T-helper 9 cell (primary cell): ENCODE data around the gene CDC42BPB.

Experiments
- DNase-seq: peaks from one replicate; pipeline ENCODE4 v3.0.0-alpha.2; 2020

CDC42BPB gene

GRCh38 chr14:102957222-102957621, 100.1 kb downstream of the CDC42BPB start:
- no peak for DNase-seq

GRCh38 chr14:102955636-102956408, 101.5 kb downstream of the CDC42BPB start:
- no peak for DNase-seq

DNA sequence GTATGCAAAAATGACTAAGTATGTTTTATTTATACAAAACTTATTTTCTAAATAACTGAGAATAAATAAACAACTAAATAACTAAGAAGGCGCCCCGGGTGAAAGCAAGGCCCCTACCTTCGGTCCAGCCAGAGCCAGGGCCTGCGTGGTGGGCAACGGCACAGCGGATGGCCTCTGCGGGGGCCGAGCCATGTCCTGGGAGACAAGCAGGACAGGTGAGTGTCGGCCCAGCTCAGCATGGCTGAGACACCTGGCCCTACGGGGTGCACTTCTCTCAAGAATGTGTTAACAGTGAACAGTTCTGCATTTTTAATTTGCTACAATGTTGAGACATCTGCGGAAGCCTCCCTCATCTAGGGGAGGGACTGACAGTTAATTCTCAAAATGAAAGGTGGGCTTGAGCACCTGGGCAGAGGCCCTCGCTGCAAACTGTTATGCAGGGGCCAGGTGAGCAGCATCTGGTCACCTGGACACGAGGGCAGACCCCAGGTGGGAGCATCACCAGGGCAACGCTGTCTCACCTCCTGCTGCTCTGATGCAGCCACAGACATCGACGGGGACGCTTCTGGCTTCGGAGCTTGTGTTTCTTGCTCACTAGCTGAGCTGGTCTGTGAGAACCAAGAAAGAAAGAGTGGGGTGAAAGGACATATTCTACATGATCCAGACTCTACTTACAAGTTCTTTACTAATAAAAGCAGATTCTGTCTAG, 103.1 kb downstream of the CDC42BPB start:
- no peak for DNase-seq

- DNase-seq: no peak
Measured at GRCh38 chr14:102953100-102953499, 104.2 kb downstream of the CDC42BPB start.

GRCh38 chr14:102952276-102952675, 105.1 kb downstream of the CDC42BPB start:
- no peak for DNase-seq

GRCh38 chr14:102951799-102952198, 105.5 kb downstream of the CDC42BPB start:
- DNase-seq: no peak

- no peak for DNase-seq
Measured at GRCh38 chr14:102951034-102951433, 106.3 kb downstream of the CDC42BPB start.

- no peak for DNase-seq
Measured at GRCh38 chr14:102949801-102950451, 107.4 kb downstream of the CDC42BPB start.

DNA sequence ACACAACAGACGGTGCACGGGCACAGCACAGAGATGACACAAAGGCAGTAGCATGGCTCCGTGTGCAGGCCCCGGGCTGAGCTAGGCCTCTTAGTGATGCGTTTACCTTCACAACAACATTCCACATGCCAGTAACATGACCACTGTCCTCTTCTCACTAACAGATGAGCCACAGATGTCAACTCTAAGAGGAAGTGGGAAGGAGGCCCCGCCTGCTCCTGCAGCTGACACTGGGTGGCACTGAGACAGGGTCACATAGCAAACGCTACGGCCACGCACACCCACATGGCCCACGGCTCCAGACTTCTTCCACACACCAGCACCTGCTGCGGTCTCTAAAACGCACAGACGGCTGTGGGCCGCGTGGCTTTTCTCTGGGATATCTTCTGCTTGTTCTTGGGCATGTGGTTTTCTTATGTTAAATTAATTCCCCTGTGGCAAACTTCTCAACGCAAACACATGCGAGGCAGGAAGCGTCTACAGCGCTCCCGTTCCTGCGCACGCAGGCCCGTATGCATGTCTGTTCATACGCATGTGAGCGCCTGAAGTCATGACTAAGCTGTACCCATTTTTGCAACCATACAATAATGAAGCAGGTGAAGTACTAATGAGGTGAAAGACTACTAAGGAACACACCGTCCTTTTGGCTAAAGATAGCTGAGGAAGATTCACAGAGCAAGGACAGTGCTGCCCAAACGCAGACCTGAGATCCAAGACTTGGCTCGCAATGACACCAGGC, 108.1 kb downstream of the CDC42BPB start:
- no peak for DNase-seq

GRCh38 chr14:102948698-102949061, 108.7 kb downstream of the CDC42BPB start:
- no peak for DNase-seq

DNA sequence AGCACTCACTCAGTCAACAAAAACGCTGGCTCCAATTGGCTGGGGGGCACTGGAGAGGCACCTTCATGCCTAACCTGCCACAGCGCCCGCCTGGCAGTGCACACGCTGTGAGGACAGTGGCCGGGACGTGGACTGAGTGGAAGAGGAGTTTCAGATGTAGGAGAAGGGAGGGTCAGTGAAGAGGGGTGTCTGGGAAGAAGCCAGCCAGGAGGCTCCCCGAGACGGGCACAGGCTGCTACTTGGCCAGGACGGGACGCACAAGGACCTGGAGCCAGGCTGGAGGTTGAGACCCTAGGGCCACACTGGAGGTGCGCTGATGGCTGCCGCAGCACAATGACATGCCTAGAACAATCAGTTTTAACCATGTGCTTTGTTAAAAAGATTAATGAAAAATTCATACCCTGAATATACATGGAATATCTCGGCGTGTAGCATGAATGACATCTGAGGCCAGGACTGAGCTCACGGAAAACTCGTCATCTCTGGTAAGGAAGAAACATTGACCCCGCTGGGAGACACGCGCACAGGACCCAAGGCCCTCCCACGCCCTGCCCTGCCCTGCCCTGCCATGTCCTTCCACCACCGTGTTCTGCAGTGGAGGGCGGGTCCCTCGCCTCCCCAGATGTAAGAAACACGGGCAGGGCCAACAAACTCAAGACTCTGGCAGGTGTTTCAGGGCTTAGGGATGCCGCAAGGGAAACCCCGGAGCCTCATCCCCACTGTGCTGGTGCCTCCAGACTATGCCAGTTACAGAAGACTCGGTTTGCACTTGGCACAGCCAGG, 109.8 kb downstream of the CDC42BPB start:
- DNase-seq: no peak

- DNase-seq: no peak
Measured at GRCh38 chr14:102945346-102946130, 111.8 kb downstream of the CDC42BPB start.

- DNase-seq: no peak
Measured at GRCh38 chr14:102944448-102945330, 112.7 kb downstream of the CDC42BPB start.

GRCh38 chr14:102943979-102944378, 113.4 kb downstream of the CDC42BPB start:
- no peak for DNase-seq

- no peak for DNase-seq
Measured at GRCh38 chr14:102943454-102943853, 113.9 kb downstream of the CDC42BPB start.

DNA sequence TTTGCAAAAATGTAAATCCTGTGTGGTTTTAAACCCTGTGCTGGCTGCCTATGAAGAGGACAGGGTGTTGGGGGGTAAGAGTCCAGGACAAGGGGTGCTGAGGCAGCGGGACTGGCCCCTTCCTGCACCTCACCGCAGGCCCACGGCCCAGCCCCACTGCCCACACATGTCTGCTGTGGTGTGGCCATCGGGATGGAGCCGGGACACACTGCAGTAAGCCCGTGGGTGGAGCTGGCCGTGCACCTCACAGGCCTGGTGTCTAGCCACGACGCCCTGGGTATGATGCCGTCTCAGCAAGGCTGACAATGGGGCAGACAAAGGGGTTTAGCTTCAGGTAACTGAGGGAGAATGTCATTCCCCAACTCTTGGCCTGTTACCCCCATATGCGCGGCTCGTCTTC, 115.3 kb downstream of the CDC42BPB start:
- DNase-seq: no peak

- DNase-seq: no peak
Measured at GRCh38 chr14:102941419-102942011, 115.8 kb downstream of the CDC42BPB start.

DNA sequence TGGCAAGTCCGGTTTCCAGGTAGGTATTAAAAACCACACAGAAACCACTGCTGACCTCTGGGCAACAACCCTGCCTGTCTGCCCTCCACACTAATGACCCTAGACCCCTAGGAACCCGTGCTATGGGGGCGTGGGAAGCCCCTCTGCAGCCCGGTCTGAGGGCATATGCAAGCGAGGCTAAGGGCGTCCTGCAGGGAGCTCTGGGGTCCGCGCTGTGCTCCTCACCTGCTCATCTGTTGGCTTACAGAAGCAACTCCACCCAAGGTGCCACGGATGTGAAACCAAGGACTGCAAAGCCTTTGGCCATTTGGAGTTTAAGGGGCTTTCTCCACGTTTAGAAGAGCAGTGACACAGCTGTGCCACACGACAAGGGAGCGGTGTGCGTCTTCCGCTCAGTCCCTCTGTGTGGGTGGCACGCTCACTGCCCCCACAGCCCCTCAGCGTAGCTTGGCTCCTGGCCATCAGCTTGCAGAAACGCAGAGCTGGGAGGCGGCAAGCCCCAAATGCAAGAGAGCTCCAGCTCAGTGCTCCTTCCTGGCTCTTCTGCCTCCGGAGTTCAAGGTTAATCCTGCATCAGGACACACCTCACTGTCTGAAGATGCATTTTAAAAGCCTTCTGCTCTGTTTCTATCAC, 116.5 kb downstream of the CDC42BPB start:
- no peak for DNase-seq

DNA sequence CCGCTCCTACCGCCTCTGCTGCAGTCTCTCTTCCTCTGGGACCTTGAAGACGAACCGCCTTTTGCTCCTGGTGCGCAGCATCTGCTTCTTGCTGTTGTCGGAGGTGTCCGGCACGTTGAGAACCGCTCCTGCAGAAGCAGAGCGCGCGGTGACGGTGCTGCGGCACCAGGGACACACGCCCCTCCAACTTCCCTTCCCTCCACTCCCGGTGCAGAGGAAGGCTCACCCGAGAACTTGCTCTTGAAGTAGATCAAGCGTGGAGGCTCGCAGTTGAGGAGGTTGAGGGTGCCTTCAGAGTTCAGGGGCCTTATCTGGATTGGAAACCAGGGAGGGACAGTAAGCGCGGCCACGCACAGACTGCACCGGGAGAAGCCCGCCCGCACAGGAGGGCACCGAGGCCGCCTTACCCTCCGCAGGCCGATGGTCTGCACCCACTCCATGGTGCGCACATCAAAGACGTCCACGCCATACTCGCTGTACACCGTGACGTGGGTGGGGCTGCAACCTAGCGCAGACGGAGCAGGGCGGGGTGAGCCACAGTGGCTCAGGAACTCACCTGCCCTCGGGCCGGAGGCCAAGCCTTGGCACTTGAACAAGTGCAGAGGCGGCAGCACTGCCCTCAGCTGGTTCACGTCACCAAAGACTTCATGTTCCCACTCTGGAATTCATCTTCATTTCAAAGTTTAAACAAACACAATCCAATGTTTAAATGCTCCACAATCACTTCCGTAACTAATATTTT, 117.4 kb downstream of the CDC42BPB start:
- DNase-seq: no peak
